NB4 (cell line): Measurements from ENCODE around the gene BBS12.

Source experiments
- CTCF ChIP-seq: IDR thresholded peaks from one replicate; pipeline ENCODE4 v1.5.1; 2012; ENCODE audit warnings: low read depth, low read length
- POLR2A ChIP-seq: IDR thresholded peaks from 2 replicates; pipeline ENCODE4 v1.6.1; 2011; ENCODE audit warnings: mild to moderate bottlenecking; ENCODE audit not compliant: insufficient read length; ENCODE audit errors: extremely low read depth

GRCh38 chr4:122692641-122693520 lies 39.6 kb upstream of the BBS12 start:
- TF ChIP-seq CTCF, result no peak
- no peak for TF ChIP-seq POLR2A
